Karpas-422 (cell line): ENCODE results near the gene CEACAM16. TPM values are rescaled to one million over a fixed set of nuclear protein-coding genes. Genes with fewer than 3 reads are reported as not detected.

Experiments
- DNase-seq: peaks from one replicate; pipeline ENCODE4 v3.0.0-alpha.2; 2015
- H2AFZ ChIP-seq: fragments of 200-600 bp; sonication (generic); 2 replicates; pipeline ENCODE4 v1.6.1; 2014; ENCODE audit warnings: antibody characterized with exemption, low read length, mixed read lengths
- H3K27ac ChIP-seq: fragments of 200-600 bp; sonication (generic); 2 replicates; pipeline ENCODE4 v1.5.1; 2014; ENCODE audit warnings: mild to moderate bottlenecking, low read length, moderate library complexity
- H3K27me3 ChIP-seq: fragments of 200-600 bp; sonication (generic); 2 replicates; pipeline ENCODE4 v1.6.1; 2014; ENCODE audit warnings: low read length, mixed read lengths
- H3K36me3 ChIP-seq: fragments of 200-600 bp; sonication (generic); 2 replicates; pipeline ENCODE4 v1.6.1; 2014; ENCODE audit warnings: low read length, mixed read lengths; ENCODE audit not compliant: insufficient read depth
- H3K4me1 ChIP-seq: fragments of 200-600 bp; sonication (generic); 2 replicates; pipeline ENCODE4 v1.6.1; 2014; ENCODE audit warnings: mild to moderate bottlenecking, low read length, mixed read lengths
- H3K4me2 ChIP-seq: fragments of 200-600 bp; sonication (generic); 2 replicates; pipeline ENCODE4 v1.6.1; 2014; ENCODE audit warnings: low read length, low read depth, mild to moderate bottlenecking; ENCODE audit not compliant: poor library complexity, severe bottlenecking
- H3K4me3 ChIP-seq: fragments of 200-600 bp; sonication (generic); 2 replicates; pipeline ENCODE4 v1.5.1; 2014; ENCODE audit warnings: mild to moderate bottlenecking, antibody characterized with exemption, low read length, mixed read lengths
- H3K79me2 ChIP-seq: fragments of 200-600 bp; sonication (generic); 2 replicates; pipeline ENCODE4 v1.6.1; 2014; ENCODE audit warnings: mild to moderate bottlenecking, low read length, mixed read lengths
- H3K9ac ChIP-seq: fragments of 200-600 bp; sonication (generic); 2 replicates; pipeline ENCODE4 v1.6.0; 2014; ENCODE audit warnings: low read length
- H3K9me2 ChIP-seq: fragments of 200-600 bp; sonication (generic), shearing (Covaris generic); replicated peaks from 2 replicates; pipeline ENCODE4 v1.6.0; 2014; ENCODE audit warnings: mild to moderate bottlenecking, low read length, moderate library complexity; ENCODE audit not compliant: insufficient read depth
- H3K9me3 ChIP-seq: fragments of 300-700, 200-600 bp; sonication (generic); 2 replicates; pipeline ENCODE4 v1.6.1; 2014; ENCODE audit warnings: low read length, mixed read lengths
- H4K20me1 ChIP-seq: fragments of 200-600 bp; sonication (generic); 2 replicates; pipeline ENCODE4 v1.6.1; 2014; ENCODE audit warnings: mild to moderate bottlenecking, antibody characterized with exemption, low read length, low read depth; ENCODE audit not compliant: insufficient read depth
- total RNA-seq: library from RNA; depleted of rRNA; stranded (reverse); fragments of >200 nt; shearing (Covaris generic); gene quantifications from 2 replicates; pipeline ENCODE4 v1.2.3, GENCODE V29; 2014; ENCODE audit warnings: low replicate concordance

The CEACAM16 gene
- total RNA-seq, 1 experiment from 2014 or later = not detected

GRCh38 chr19:44746946-44747738, 48.2 kb downstream of the CEACAM16 start:
- H3K79me2 ChIP-seq = no peaks in the 10 kb centered on the region
- H3K9me2 ChIP-seq = no peaks in the 10 kb centered on the region
- H3K9ac ChIP-seq = no peak overlapping the region
- no peaks in the 10 kb centered on the region for H4K20me1 ChIP-seq
- no peaks in the 10 kb centered on the region for H3K9me3 ChIP-seq
- H3K36me3 ChIP-seq = no peaks in the 10 kb centered on the region
- no peak overlapping the region for H2AFZ ChIP-seq
- H3K4me2 ChIP-seq = peak overlapping the region; percentile 39
- H3K27ac ChIP-seq = no peak overlapping the region
- H3K27me3 ChIP-seq = no peaks in the 10 kb centered on the region
- no peak overlapping the region for H3K4me3 ChIP-seq
- peaks cover 12% of the 10 kb centered on the region for H3K4me1 ChIP-seq
- no peak for DNase-seq

DNA sequence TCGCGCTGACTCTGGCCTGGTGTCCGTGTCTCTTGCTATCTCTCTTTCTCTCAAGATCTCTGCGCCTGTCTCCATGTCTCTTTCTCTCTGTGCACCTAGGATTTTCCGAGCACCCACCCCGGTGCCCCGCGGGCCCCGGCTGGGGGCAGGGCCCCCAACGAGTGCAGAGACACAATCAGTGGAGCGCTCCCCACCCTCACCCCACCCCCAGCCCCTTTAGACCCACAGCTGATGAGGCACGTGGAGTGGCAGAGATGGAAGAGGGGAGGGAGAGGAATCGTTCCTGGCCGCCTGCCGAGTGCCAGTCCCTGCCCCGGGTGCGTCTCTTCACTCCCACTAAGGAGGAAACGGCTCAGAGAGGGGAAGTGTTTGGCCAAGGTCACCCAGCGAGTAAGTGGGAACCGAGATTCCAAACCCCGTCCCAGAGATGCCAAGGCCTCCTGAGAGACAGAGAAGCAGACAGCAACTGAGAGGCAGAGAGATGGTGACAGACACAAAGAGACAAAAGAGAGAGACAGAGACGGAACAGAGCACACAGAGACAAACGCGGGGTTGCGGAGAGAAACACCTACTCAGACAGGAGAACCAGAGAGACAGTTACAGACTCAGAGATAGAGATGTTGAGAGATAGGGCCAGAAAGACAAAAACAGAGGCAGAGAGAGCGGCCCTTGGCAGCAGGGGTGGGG, 48.9 kb downstream of the CEACAM16 start:
- Histone ChIP-seq H3K9me3 (no peaks in the 10 kb centered on the region), H2AFZ (no peak overlapping the region), H3K9me2 (no peaks in the 10 kb centered on the region), H3K79me2 (no peaks in the 10 kb centered on the region), H3K4me2 (peak overlapping the region; percentile 39), H3K36me3 (no peaks in the 10 kb centered on the region), H3K27me3 (no peaks in the 10 kb centered on the region), H4K20me1 (no peaks in the 10 kb centered on the region), H3K4me1 (peaks cover 12% of the 10 kb centered on the region), H3K9ac (no peak overlapping the region), H3K27ac (no peak overlapping the region), H3K4me3 (peak overlapping the region; percentile 24; the same call in 1 of the 2 replicates)
- DNase-seq = peak; percentile 46

GRCh38 chr19:44748426-44749254, 49.7 kb downstream of the CEACAM16 start, which contains the start of gene BCL3:
BCL3 (plus strand) TSS chr19:44748708; CDS start chr19:44748791, 83 bp downstream.
- H3K9ac ChIP-seq = peak within 1 kb of the TSS; percentile 37; the same call in 1 of the 2 replicates
- no peak for DNase-seq
- H3K4me2 ChIP-seq = peak within 1 kb of the TSS; percentile 59
- H3K4me1 ChIP-seq = peaks cover 19% of the 10 kb centered on the region
- no peaks in the 10 kb centered on the region for H3K79me2 ChIP-seq
- H3K36me3 ChIP-seq = no peaks in the 10 kb centered on the region
- peak within 1 kb of the TSS; percentile 34; the same call in 1 of the 2 replicates for H3K4me3 ChIP-seq
- no peak within 1 kb of the TSS for H3K27ac ChIP-seq
- no peaks in the 10 kb centered on the region for H3K9me2 ChIP-seq
- no peak within 1 kb of the TSS for H2AFZ ChIP-seq
- no peaks in the 10 kb centered on the region for H3K27me3 ChIP-seq
- no peaks in the 10 kb centered on the region for H4K20me1 ChIP-seq
- H3K9me3 ChIP-seq = no peaks in the 10 kb centered on the region

GRCh38 chr19:44749292-44749691, 50.3 kb downstream of the CEACAM16 start:
- Histone ChIP-seq H3K9ac (no peak overlapping the region), H3K9me3 (no peaks in the 10 kb centered on the region)

GRCh38 chr19:44749994-44750393, 51.0 kb downstream of the CEACAM16 start:
- Histone ChIP-seq H3K4me1 (peaks cover 32% of the 10 kb centered on the region), H3K27me3 (no peaks in the 10 kb centered on the region), H4K20me1 (no peaks in the 10 kb centered on the region), H3K27ac (no peak overlapping the region), H3K9ac (no peak overlapping the region), H2AFZ (no peak overlapping the region), H3K9me3 (no peaks in the 10 kb centered on the region), H3K4me2 (no peak overlapping the region), H3K9me2 (no peaks in the 10 kb centered on the region), H3K4me3 (no peak overlapping the region), H3K36me3 (no peaks in the 10 kb centered on the region), H3K79me2 (no peaks in the 10 kb centered on the region)
- DNase-seq = no peak

More at GRCh38 chr19:44749292-44749691, 50.3 kb downstream of the CEACAM16 start:
- Histone ChIP-seq H3K27me3 (no peaks in the 10 kb centered on the region), H3K9me2 (no peaks in the 10 kb centered on the region), H4K20me1 (no peaks in the 10 kb centered on the region), H3K27ac (no peak overlapping the region), H3K4me2 (peak overlapping the region; percentile 59), H3K4me1 (peaks cover 25% of the 10 kb centered on the region), H3K4me3 (no peak overlapping the region), H3K36me3 (no peaks in the 10 kb centered on the region), H3K79me2 (no peaks in the 10 kb centered on the region), H2AFZ (no peak overlapping the region)
- DNase-seq = no peak

DNA sequence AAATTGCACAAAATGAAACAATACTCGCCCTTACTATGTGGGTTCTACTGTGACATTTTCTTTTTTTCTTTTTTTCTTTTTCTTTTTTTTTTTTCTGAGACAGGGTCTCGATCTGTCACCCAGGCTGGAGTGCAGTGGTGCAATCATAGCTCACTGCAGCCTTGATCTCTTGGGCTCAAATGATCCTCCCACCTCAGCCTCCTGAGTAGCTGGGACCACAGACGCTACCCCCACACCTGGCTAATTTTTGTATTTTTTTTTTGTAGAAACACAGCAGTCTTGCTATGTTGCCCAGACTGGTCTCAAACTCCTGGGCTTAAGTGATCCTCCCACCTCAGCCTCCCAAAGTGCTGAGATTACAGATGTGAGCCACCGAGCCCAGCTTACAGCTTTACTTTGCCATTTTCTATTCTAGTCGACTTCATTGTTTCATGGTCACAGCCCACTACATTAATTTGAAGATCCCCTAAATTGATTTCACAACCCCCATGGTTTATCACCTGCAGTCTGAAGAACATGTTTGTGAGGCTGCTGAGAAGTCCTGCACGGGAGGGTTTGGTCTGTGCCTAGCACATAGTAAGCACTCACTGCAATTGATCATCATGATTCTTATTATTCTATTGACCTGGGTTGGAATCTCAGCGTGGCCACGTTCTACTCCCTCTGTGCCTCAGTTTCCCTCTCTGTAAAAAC, 53.3 kb downstream of the CEACAM16 start:
- peaks cover 34% of the 10 kb centered on the region for H3K4me1 ChIP-seq
- H4K20me1 ChIP-seq = no peaks in the 10 kb centered on the region
- no peak overlapping the region for H3K9ac ChIP-seq
- H3K4me3 ChIP-seq = no peak overlapping the region
- H3K27ac ChIP-seq = no peak overlapping the region
- no peak overlapping the region for H3K4me2 ChIP-seq
- H2AFZ ChIP-seq = no peak overlapping the region
- H3K79me2 ChIP-seq = no peaks in the 10 kb centered on the region
- H3K9me2 ChIP-seq = no peaks in the 10 kb centered on the region
- H3K27me3 ChIP-seq = no peaks in the 10 kb centered on the region
- no peaks in the 10 kb centered on the region for H3K36me3 ChIP-seq
- DNase-seq = no peak
- H3K9me3 ChIP-seq = no peaks in the 10 kb centered on the region

GRCh38 chr19:44752816-44753625, 54.1 kb downstream of the CEACAM16 start:
- Histone ChIP-seq H2AFZ (no peak overlapping the region), H3K9me2 (no peaks in the 10 kb centered on the region), H3K9ac (no peak overlapping the region), H3K9me3 (no peaks in the 10 kb centered on the region), H3K4me2 (no peak overlapping the region), H3K4me3 (no peak overlapping the region), H3K27ac (no peak overlapping the region), H3K27me3 (no peaks in the 10 kb centered on the region), H3K4me1 (peaks cover 26% of the 10 kb centered on the region), H3K79me2 (no peaks in the 10 kb centered on the region), H4K20me1 (no peaks in the 10 kb centered on the region), H3K36me3 (no peaks in the 10 kb centered on the region)
- peak; percentile 56 for DNase-seq
